ENCODE data around the gene NPM1. TPM values are rescaled to one million over a fixed set of nuclear protein-coding genes. Genes with fewer than 3 reads are reported as not detected.

NPM1 gene
- total RNA-seq, 1 experiment from 2014 or later = 4,548 TPM

DNA sequence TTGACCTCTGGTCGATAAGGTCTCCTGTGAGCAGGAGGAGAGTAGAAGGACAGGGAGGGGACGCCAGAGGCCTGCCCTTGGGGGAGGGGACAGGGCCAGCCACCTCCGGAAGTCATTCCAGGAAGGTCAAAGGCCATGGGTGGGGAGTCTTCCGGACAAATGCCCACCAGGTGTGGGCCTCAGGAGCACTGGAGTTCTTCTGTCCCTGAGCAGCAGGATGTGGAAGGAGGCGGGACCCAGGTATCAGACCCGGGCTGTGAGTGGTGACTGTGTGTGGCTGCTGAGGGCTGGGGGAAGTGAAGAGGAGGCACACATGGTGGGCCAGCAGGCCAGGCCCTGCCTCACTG, 45.7 kb downstream of the NPM1 start:
- CTCF ChIA-PET = interaction anchor here (0.6 to 0.9 kb wide), 2 partner anchors 20 to 50 kb away, joined by 3 read pairs; no protein-coding TSS in a partner anchor
- intact Hi-C loops (cut with micrococcal nuclease) = no loop called here
- DNase-seq (ENCODE audit: unreplicated experiment) = no peak
- H3K27ac Mint-ChIP-seq (ENCODE audit: low read depth, unreplicated experiment) = no peak overlapping the region
- no peak overlapping the region for H3K4me3 Mint-ChIP-seq (ENCODE audit: unreplicated experiment)
- H3K9me3 Mint-ChIP-seq (ENCODE audit: unreplicated experiment) = no peaks in the 10 kb centered on the region
- no TSS peak for BruUV-seq (replicated peaks)
- no peaks in the 10 kb centered on the region for H3K4me1 Mint-ChIP-seq (ENCODE audit: insufficient read depth, unreplicated experiment)
- H3K27me3 Mint-ChIP-seq (ENCODE audit: insufficient read depth, unreplicated experiment) = no peaks in the 10 kb centered on the region
- TF ChIP-seq, protein P1, sequence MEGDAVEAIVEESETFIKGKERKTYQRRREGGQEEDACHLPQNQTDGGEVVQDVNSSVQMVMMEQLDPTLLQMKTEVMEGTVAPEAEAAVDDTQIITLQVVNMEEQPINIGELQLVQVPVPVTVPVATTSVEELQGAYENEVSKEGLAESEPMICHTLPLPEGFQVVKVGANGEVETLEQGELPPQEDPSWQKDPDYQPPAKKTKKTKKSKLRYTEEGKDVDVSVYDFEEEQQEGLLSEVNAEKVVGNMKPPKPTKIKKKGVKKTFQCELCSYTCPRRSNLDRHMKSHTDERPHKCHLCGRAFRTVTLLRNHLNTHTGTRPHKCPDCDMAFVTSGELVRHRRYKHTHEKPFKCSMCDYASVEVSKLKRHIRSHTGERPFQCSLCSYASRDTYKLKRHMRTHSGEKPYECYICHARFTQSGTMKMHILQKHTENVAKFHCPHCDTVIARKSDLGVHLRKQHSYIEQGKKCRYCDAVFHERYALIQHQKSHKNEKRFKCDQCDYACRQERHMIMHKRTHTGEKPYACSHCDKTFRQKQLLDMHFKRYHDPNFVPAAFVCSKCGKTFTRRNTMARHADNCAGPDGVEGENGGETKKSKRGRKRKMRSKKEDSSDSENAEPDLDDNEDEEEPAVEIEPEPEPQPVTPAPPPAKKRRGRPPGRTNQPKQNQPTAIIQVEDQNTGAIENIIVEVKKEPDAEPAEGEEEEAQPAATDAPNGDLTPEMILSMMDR (IDR thresholded peaks at IDR 0.05; ENCODE audit: unreplicated experiment) = no peak
- H3K36me3 Mint-ChIP-seq (ENCODE audit: insufficient read depth, unreplicated experiment) = no peaks in the 10 kb centered on the region
- POLR2A ChIA-PET = no interaction called here

DNA sequence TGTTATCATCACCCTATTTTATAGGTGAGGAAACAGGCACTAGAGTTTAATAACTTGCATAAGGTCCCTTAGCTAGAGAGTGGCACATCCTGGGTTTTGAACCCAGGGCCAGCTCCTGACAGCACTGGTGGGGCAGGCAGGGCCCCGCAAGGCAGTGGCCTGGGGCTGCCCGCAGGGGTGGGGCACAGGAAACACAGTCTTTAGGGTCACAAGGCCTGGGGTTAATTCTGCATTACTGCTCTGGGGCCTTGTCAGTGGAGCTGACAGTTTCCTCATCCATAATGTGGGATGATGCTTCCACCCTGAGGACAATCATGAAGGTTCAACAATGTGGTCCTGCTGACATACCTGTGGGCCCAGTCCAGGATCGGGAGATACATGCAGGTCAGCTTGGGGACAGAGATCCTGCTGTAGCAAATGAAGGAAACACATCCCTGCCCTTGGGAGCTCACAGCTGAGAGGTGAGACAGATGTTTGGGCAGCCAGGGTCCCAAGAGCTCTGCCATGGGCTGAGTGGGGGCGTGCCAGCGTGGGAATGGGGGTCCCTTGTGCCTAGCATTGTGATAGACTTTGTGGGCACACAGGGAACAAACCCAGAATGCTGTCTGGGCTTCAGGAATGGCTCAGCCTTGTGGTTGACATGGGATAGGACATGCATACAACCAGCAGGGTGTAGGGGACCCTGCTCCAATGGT, 46.5 kb downstream of the NPM1 start:
- H3K27me3 Mint-ChIP-seq (ENCODE audit: insufficient read depth, unreplicated experiment) = no peaks in the 10 kb centered on the region
- H3K9me3 Mint-ChIP-seq (ENCODE audit: unreplicated experiment) = no peaks in the 10 kb centered on the region
- no peaks in the 10 kb centered on the region for H3K4me1 Mint-ChIP-seq (ENCODE audit: insufficient read depth, unreplicated experiment)
- POLR2A ChIA-PET = no interaction called here
- intact Hi-C loops (cut with micrococcal nuclease) = no loop called here
- TF ChIP-seq, protein P1 (IDR thresholded peaks at IDR 0.05; ENCODE audit: unreplicated experiment) = no peak
- H3K27ac Mint-ChIP-seq (ENCODE audit: low read depth, unreplicated experiment) = no peak overlapping the region
- H3K36me3 Mint-ChIP-seq (ENCODE audit: insufficient read depth, unreplicated experiment) = no peaks in the 10 kb centered on the region
- no peak for DNase-seq (ENCODE audit: unreplicated experiment)
- CTCF ChIA-PET = interaction anchor here (0.6 to 1.6 kb wide), 7 partner anchors 16 to 1656 kb away, joined by 3 read pairs; no protein-coding TSS in a partner anchor
- H3K4me3 Mint-ChIP-seq (ENCODE audit: unreplicated experiment) = no peak overlapping the region
- BruUV-seq (replicated peaks) = no TSS peak

DNA sequence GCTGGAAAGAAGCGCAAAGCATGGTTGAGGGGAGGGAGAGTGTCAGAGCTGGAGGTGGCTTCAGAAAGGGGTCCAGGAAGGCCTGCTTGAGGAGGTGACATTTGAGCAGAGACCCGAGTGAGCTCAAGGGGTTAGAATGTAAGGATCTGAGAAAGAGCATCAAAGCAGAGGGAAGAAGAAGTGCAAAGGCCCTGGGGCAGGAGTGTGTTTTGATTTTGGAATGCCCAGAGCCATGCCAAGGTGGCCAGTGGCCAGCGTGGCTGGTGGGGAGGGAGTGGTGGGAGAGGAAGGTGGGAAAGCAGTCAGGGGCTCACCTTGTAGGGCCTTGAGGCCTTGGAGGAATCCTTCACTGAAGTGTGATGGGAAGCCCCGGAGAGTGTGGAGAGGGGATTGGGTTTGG, 47.2 kb downstream of the NPM1 start:
- Mint-ChIP-seq H3K27me3 (ENCODE audit: insufficient read depth, unreplicated experiment) (no peaks in the 10 kb centered on the region), H3K4me3 (ENCODE audit: unreplicated experiment) (no peak overlapping the region), H3K36me3 (ENCODE audit: insufficient read depth, unreplicated experiment) (no peaks in the 10 kb centered on the region), H3K27ac (ENCODE audit: low read depth, unreplicated experiment) (no peak overlapping the region), H3K9me3 (ENCODE audit: unreplicated experiment) (no peaks in the 10 kb centered on the region), H3K4me1 (ENCODE audit: insufficient read depth, unreplicated experiment) (no peaks in the 10 kb centered on the region)
- intact Hi-C loops (cut with micrococcal nuclease) = no loop called here
- TF ChIP-seq, protein P1 (IDR thresholded peaks at IDR 0.05; ENCODE audit: unreplicated experiment) = no peak
- CTCF ChIA-PET = interaction anchor here (0.6 to 1.6 kb wide), 6 partner anchors 15 to 1655 kb away, joined by 3 read pairs; partner anchors contain the start of gene FGF18
- POLR2A ChIA-PET = no interaction called here
- no TSS peak for BruUV-seq (replicated peaks)
- no peak for DNase-seq (ENCODE audit: unreplicated experiment)

DNA sequence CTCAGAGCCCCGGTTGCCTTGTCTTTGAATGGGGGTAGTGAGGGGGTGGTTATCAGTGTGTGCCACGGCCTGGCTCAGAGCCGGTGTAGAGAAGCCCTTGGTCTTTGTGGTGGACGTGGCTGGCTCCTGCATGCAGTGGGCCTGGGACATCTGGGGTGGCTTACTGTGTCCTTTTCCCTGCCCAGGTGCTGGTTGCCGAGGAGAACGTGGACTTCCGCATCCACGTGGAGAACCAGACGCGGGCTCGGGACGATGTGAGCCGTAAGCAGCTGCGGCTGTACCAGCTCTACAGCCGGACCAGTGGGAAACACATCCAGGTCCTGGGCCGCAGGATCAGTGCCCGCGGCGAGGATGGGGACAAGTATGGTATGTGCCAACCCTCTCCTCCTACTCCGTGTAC, 48.3 kb downstream of the NPM1 start:
- H3K27ac Mint-ChIP-seq (ENCODE audit: low read depth, unreplicated experiment) = no peak overlapping the region
- ChIA-PET CTCF (interaction anchor here (0.7 to 1.8 kb wide), 4 partner anchors 49 to 476 kb away, joined by 3 to 4 read pairs (median 3); no protein-coding TSS in a partner anchor), POLR2A (no interaction called here)
- no peaks in the 10 kb centered on the region for H3K9me3 Mint-ChIP-seq (ENCODE audit: unreplicated experiment)
- intact Hi-C loops (cut with micrococcal nuclease) = no loop called here
- H3K4me3 Mint-ChIP-seq (ENCODE audit: unreplicated experiment) = no peak overlapping the region
- H3K4me1 Mint-ChIP-seq (ENCODE audit: insufficient read depth, unreplicated experiment) = no peaks in the 10 kb centered on the region
- no TSS peak for BruUV-seq (replicated peaks)
- TF ChIP-seq, protein P1 (IDR thresholded peaks at IDR 0.05; ENCODE audit: unreplicated experiment) = no peak
- no peak for DNase-seq (ENCODE audit: unreplicated experiment)
- H3K36me3 Mint-ChIP-seq (ENCODE audit: insufficient read depth, unreplicated experiment) = no peaks in the 10 kb centered on the region
- H3K27me3 Mint-ChIP-seq (ENCODE audit: insufficient read depth, unreplicated experiment) = no peaks in the 10 kb centered on the region
